Trophoblast cell (in vitro differentiated cells and primary cell): ENCODE measurements around the gene TENT5C.

ENCODE experiments used
- DNase-seq, 2 donors: peaks; one replicate each; pipeline ENCODE4 v3.0.0-alpha.2; 2016
- H2AFZ ChIP-seq: 2 replicates; pipeline ENCODE4 v1.6.1; 2013; ENCODE audit warnings: low read length, moderate library complexity, mild to moderate bottlenecking; ENCODE audit not compliant: insufficient read depth, poor library complexity
- H2AK5ac ChIP-seq: 2 replicates; pipeline ENCODE4 v1.6.1; 2013; ENCODE audit warnings: mild to moderate bottlenecking, low read length
- H2BK120ac ChIP-seq: 2 replicates; pipeline ENCODE4 v1.6.1; 2013; ENCODE audit warnings: low read length, mild to moderate bottlenecking, moderate library complexity; ENCODE audit not compliant: insufficient read depth, poor library complexity
- H2BK12ac ChIP-seq: 2 replicates; pipeline ENCODE4 v1.6.1; 2013; ENCODE audit warnings: mild to moderate bottlenecking, low read length, moderate library complexity
- H2BK5ac ChIP-seq: 2 replicates; pipeline ENCODE4 v1.6.1; 2013; ENCODE audit warnings: low read length, low read depth, moderate library complexity, mild to moderate bottlenecking; ENCODE audit not compliant: poor library complexity
- H3K14ac ChIP-seq: 2 replicates; pipeline ENCODE4 v1.6.1; 2013; ENCODE audit warnings: mild to moderate bottlenecking, low read length
- H3K18ac ChIP-seq: 2 replicates; pipeline ENCODE4 v1.6.1; 2013; ENCODE audit warnings: mild to moderate bottlenecking, low read length
- H3K23ac ChIP-seq: 2 replicates; pipeline ENCODE4 v1.6.1; 2013; ENCODE audit warnings: low read length
- H3K27ac ChIP-seq: 2 replicates; pipeline ENCODE4 v1.5.1; 2013; ENCODE audit warnings: low read depth, mild to moderate bottlenecking, inconsistent platforms, low read length, moderate library complexity
- H3K27me3 ChIP-seq: 2 replicates; pipeline ENCODE4 v1.6.1; 2013; ENCODE audit warnings: inconsistent platforms, mild to moderate bottlenecking, low read length, moderate library complexity; ENCODE audit not compliant: insufficient read depth
- H3K36me3 ChIP-seq, 2 experiments: 1 replicate in 1 of 2; 2 replicates in 1 of 2; pipeline ENCODE4 v1.6.1; 2013; ENCODE audit warnings: low read length in 2 of 2, mild to moderate bottlenecking in 2 of 2, moderate library complexity in 1 of 2; ENCODE audit not compliant: insufficient read depth in 2 of 2, control insufficient read depth in 1 of 2
- H3K4ac ChIP-seq: 2 replicates; pipeline ENCODE4 v1.6.1; 2013; ENCODE audit warnings: low read depth, mild to moderate bottlenecking, low read length, moderate library complexity
- H3K4me1 ChIP-seq, 2 experiments: 1 replicate in 1 of 2; 2 replicates in 1 of 2; pipeline ENCODE4 v1.6.1; 2013; ENCODE audit warnings: low read length in 2 of 2, mild to moderate bottlenecking in 2 of 2, moderate library complexity in 1 of 2; ENCODE audit not compliant: insufficient read depth in 2 of 2, control insufficient read depth in 1 of 2
- H3K4me2 ChIP-seq: 2 replicates; pipeline ENCODE4 v1.6.1; 2013; ENCODE audit warnings: inconsistent platforms, mild to moderate bottlenecking, low read length, moderate library complexity
- H3K4me3 ChIP-seq: 2 replicates; pipeline ENCODE4 v1.5.1; 2013; ENCODE audit warnings: mild to moderate bottlenecking, low read depth, low read length, inconsistent platforms
- H3K79me1 ChIP-seq: one replicate; pipeline ENCODE4 v1.6.1; 2013; ENCODE audit warnings: low read length
- H3K79me2 ChIP-seq: 2 replicates; pipeline ENCODE4 v1.6.1; 2013; ENCODE audit warnings: low read length, mild to moderate bottlenecking; ENCODE audit not compliant: control insufficient read depth, insufficient read depth, poor library complexity
- H3K9ac ChIP-seq: 2 replicates; pipeline ENCODE4 v1.6.1; 2013; ENCODE audit warnings: mild to moderate bottlenecking, low read length
- H3K9me3 ChIP-seq: 2 replicates; pipeline ENCODE4 v1.6.1; 2013; ENCODE audit warnings: low read depth, mild to moderate bottlenecking, control low read depth, inconsistent platforms, low read length; ENCODE audit not compliant: insufficient read depth
- H4K12ac ChIP-seq: 2 replicates; pipeline ENCODE4 v1.6.1; 2013; ENCODE audit warnings: low read depth, mild to moderate bottlenecking, low read length, moderate library complexity
- H4K8ac ChIP-seq: 2 replicates; pipeline ENCODE4 v1.6.1; 2013; ENCODE audit warnings: low read depth, mild to moderate bottlenecking, low read length, moderate library complexity
- H4K91ac ChIP-seq: one replicate; pipeline ENCODE4 v1.6.1; 2013; ENCODE audit warnings: low read depth, mild to moderate bottlenecking, low read length, moderate library complexity
- WGBS: extraction: QIAGEN DNeasy Blood & Tissue Kit; methylation state at CpG from one replicate; pipeline ENCODE4 v1.1.7; 2013; ENCODE audit warnings: missing lambda C conversion rate; ENCODE audit not compliant: insufficient read length, insufficient coverage; ENCODE audit errors: extremely low coverage; 5-methylcytosine and 5-hydroxymethylcytosine counted together

Gene TENT5C

DNA sequence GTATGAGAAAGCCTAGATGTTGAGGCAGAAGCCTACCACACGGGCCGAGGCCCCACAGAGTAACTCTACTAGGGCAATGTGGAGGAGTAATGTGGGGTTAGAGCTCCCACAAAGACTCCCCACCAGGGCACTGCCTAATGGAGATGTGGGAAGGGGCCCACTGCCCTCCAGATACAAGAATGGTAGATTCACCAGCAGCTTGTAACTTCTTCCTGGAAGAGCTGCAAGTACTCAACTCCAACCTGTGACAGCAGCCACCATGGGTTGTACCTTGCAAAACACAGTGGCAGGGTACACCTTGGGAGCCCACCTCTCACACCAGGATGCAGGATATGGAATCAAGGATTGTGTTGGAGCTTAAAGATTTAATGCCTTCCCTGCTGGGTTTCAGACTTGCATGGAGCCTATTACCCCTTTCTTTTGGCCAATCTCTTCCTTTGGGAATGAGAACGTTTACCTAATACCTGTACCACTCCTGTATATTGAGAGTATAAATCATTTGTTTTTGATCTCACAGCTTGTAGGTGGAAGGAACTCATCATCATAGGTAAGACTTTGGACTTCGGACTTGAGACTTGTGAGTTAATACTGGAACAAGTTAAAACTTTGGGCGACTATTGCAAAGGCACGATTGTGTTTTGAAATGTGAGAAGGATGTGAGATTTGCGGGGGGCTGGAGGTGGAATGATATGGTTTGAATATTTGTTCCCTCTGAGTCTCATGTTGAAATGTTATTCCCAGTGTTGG lies 57.5 kb downstream of the TENT5C start:
- Histone ChIP-seq H3K4ac (no peak overlapping the region), H2BK12ac (no peak overlapping the region), H4K8ac (no peak overlapping the region), H2AFZ (no peak overlapping the region), H2AK5ac (no peak overlapping the region), H3K18ac (no peak overlapping the region), H3K27ac (no peak overlapping the region), H3K14ac (no peak overlapping the region), H2BK120ac (no peak overlapping the region), H3K79me1 (no peaks in the 10 kb centered on the region), H3K36me3 (no peaks in the 10 kb centered on the region), H3K4me1 (no peaks in the 10 kb centered on the region), H3K9me3 (peaks cover 2% of the 10 kb centered on the region), H3K79me2 (no peaks in the 10 kb centered on the region), H3K4me2 (no peak overlapping the region), H3K27me3 (no peaks in the 10 kb centered on the region), H4K12ac (no peak overlapping the region), H2BK5ac (no peak overlapping the region), H3K4me3 (peak overlapping the region; percentile 20), H4K91ac (no peak overlapping the region), H3K23ac (no peak overlapping the region), H3K9ac (peak overlapping the region; percentile 26)
- 100% methylated on average over 1 of the region's 7 CpGs for WGBS
- no peak for DNase-seq

GRCh38 chr1:117664314-117664713 lies 58.5 kb downstream of the TENT5C start:
- H3K9me3 ChIP-seq = peaks cover 2% of the 10 kb centered on the region
- no peak overlapping the region for H3K4me2 ChIP-seq
- DNase-seq = peak in 1 of 2 donors; percentile 46
- no peak overlapping the region for H2BK5ac ChIP-seq
- H2BK12ac ChIP-seq = no peak overlapping the region
- no peak overlapping the region for H2AK5ac ChIP-seq
- no peak overlapping the region for H2BK120ac ChIP-seq
- H4K8ac ChIP-seq = no peak overlapping the region
- no peak overlapping the region for H4K91ac ChIP-seq
- WGBS = no CpG with 5 or more reads among the region's 6 CpGs
- no peak overlapping the region for H3K14ac ChIP-seq
- H3K23ac ChIP-seq = no peak overlapping the region
- no peaks in the 10 kb centered on the region for H3K4me1 ChIP-seq
- H4K12ac ChIP-seq = no peak overlapping the region
- H3K9ac ChIP-seq = no peak overlapping the region
- no peak overlapping the region for H3K4me3 ChIP-seq
- no peak overlapping the region for H3K18ac ChIP-seq
- no peaks in the 10 kb centered on the region for H3K79me2 ChIP-seq
- H3K79me1 ChIP-seq = no peaks in the 10 kb centered on the region
- H3K27me3 ChIP-seq = no peaks in the 10 kb centered on the region
- H3K27ac ChIP-seq = no peak overlapping the region
- no peaks in the 10 kb centered on the region for H3K36me3 ChIP-seq
- no peak overlapping the region for H3K4ac ChIP-seq
- H2AFZ ChIP-seq = no peak overlapping the region

DNA sequence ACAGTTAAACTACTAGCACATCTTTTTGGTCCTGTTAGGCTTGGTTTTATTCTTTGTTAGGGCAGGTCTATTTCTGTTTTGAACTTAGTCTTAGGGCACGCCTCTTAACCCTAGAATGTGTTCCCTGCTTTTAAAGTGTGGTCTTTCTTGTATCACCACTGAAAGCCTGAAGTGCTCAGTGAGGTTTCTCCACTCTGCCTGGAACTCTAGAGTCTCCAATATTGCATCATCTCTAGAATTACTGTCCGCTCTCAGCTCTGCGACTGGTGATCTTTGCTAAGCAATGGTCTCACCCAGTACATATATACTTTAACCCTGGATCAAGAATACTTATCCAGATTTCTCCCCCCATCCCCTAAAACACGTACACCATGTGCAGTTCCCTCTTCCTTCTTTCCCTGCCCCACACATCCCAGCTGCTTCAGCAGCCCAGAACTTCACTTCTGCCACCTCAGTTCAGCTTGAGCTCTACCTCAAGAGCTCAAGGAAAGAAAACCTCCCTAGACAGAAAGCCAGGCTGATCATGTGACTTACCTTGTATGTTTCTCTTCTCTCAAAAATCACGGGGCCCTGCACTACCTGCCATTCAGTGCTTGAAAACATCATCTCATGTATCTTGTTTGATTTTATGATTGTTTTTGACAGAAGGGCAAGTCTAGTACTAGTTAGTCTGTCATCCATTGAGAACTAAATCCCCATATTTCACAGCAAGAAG lies 59.9 kb downstream of the TENT5C start:
- H3K14ac ChIP-seq = no peak overlapping the region
- peaks cover 2% of the 10 kb centered on the region for H3K9me3 ChIP-seq
- H3K4me2 ChIP-seq = no peak overlapping the region
- H2AFZ ChIP-seq = no peak overlapping the region
- H2BK5ac ChIP-seq = no peak overlapping the region
- H3K18ac ChIP-seq = no peak overlapping the region
- H2BK12ac ChIP-seq = no peak overlapping the region
- H3K4me1 ChIP-seq = no peaks in the 10 kb centered on the region
- no peak overlapping the region for H2AK5ac ChIP-seq
- H3K79me1 ChIP-seq = no peaks in the 10 kb centered on the region
- no peaks in the 10 kb centered on the region for H3K27me3 ChIP-seq
- H3K23ac ChIP-seq = no peak overlapping the region
- H2BK120ac ChIP-seq = no peak overlapping the region
- H3K4me3 ChIP-seq = no peak overlapping the region
- H3K36me3 ChIP-seq = no peaks in the 10 kb centered on the region
- no peak overlapping the region for H4K91ac ChIP-seq
- DNase-seq = no peak
- WGBS = no CpG with 5 or more reads among the region's 5 CpGs
- no peak overlapping the region for H4K12ac ChIP-seq
- H3K79me2 ChIP-seq = no peaks in the 10 kb centered on the region
- H3K27ac ChIP-seq = no peak overlapping the region
- no peak overlapping the region for H4K8ac ChIP-seq
- no peak overlapping the region for H3K4ac ChIP-seq
- H3K9ac ChIP-seq = no peak overlapping the region

- no peak overlapping the region for H4K8ac ChIP-seq
- no peak overlapping the region for H2BK5ac ChIP-seq
- no peak overlapping the region for H3K9ac ChIP-seq
- no peak for DNase-seq
- no peak overlapping the region for H3K14ac ChIP-seq
- H3K4me1 ChIP-seq = peaks cover 0 to 3% of the 10 kb centered on the region in 2 experiments
- H3K4ac ChIP-seq = no peak overlapping the region
- H3K79me1 ChIP-seq = no peaks in the 10 kb centered on the region
- H2AFZ ChIP-seq = no peak overlapping the region
- H3K18ac ChIP-seq = no peak overlapping the region
- H2AK5ac ChIP-seq = no peak overlapping the region
- H2BK120ac ChIP-seq = no peak overlapping the region
- H3K23ac ChIP-seq = no peak overlapping the region
- no peak overlapping the region for H4K91ac ChIP-seq
- H3K9me3 ChIP-seq = no peaks in the 10 kb centered on the region
- H4K12ac ChIP-seq = no peak overlapping the region
- H3K4me2 ChIP-seq = no peak overlapping the region
- no peak overlapping the region for H3K27ac ChIP-seq
- no CpG with 5 or more reads among the region's 7 CpGs for WGBS
- H3K4me3 ChIP-seq = no peak overlapping the region
- H2BK12ac ChIP-seq = no peak overlapping the region
- H3K27me3 ChIP-seq = no peaks in the 10 kb centered on the region
- H3K79me2 ChIP-seq = no peaks in the 10 kb centered on the region
- H3K36me3 ChIP-seq = no peaks in the 10 kb centered on the region
Measured at GRCh38 chr1:117669572-117669971, 63.7 kb downstream of the TENT5C start.
